ENCODE results near the gene FBLN7. TPM values are rescaled to one million over a fixed set of nuclear protein-coding genes. Genes with fewer than 3 reads are reported as not detected.

Gene FBLN7
- polyA plus RNA-seq, 3 donors from 2014 or later = not detected

- Mint-ChIP-seq H3K27ac (no peak overlapping the region), H3K27me3 (ENCODE audit: low read depth in 3 of 3) (peaks cover 0 to 9% (median 4%) of the 10 kb centered on the region in 3 donors), H3K36me3 (no peaks in the 10 kb centered on the region), H3K4me3 (no peak overlapping the region), H3K4me1 (no peaks in the 10 kb centered on the region), H3K9me3 (no peaks in the 10 kb centered on the region)
- no peak for DNase-seq
These were observed 9.4 kb downstream of the FBLN7 start for GRCh38 chr2:112147382-112148168.

GRCh38 chr2:112148477-112148876 lies 10.3 kb downstream of the FBLN7 start:
- Mint-ChIP-seq H3K27ac (no peak overlapping the region), H3K9me3 (no peaks in the 10 kb centered on the region), H3K36me3 (no peaks in the 10 kb centered on the region), H3K4me1 (no peaks in the 10 kb centered on the region), H3K27me3 (ENCODE audit: low read depth in 3 of 3) (peaks cover 0 to 10% (median 1%) of the 10 kb centered on the region in 3 donors), H3K4me3 (no peak overlapping the region)
- DNase-seq = no peak

- peaks cover 0 to 3% of the 10 kb centered on the region in 2 donors for H3K4me1 Mint-ChIP-seq
- no peak overlapping the region for H3K27ac Mint-ChIP-seq
- H3K36me3 Mint-ChIP-seq = no peaks in the 10 kb centered on the region
- H3K9me3 Mint-ChIP-seq = no peaks in the 10 kb centered on the region
- H3K4me3 Mint-ChIP-seq = no peak overlapping the region
- peaks cover 0 to 10% (median 1%) of the 10 kb centered on the region in 3 donors for H3K27me3 Mint-ChIP-seq (ENCODE audit: low read depth in 3 of 3)
- DNase-seq = no peak
These were observed 11.0 kb downstream of the FBLN7 start for GRCh38 chr2:112149194-112149593.

GRCh38 chr2:112149866-112150435 lies 11.8 kb downstream of the FBLN7 start:
- Mint-ChIP-seq H3K4me3 (no peak overlapping the region), H3K9me3 (no peaks in the 10 kb centered on the region), H3K4me1 (peaks cover 3 to 10% of the 10 kb centered on the region in 2 donors), H3K27me3 (ENCODE audit: low read depth in 3 of 3) (peaks cover 0 to 10% (median 1%) of the 10 kb centered on the region in 3 donors), H3K27ac (peak overlapping the region in 1 of 6 donors; percentile 6), H3K36me3 (no peaks in the 10 kb centered on the region)
- DNase-seq = no peak

GRCh38 chr2:112150447-112150846 lies 12.3 kb downstream of the FBLN7 start:
- peaks cover 0 to 10% (median 1%) of the 10 kb centered on the region in 3 donors for H3K27me3 Mint-ChIP-seq (ENCODE audit: low read depth in 3 of 3)
- H3K4me3 Mint-ChIP-seq = no peak overlapping the region
- H3K36me3 Mint-ChIP-seq = no peaks in the 10 kb centered on the region
- DNase-seq = no peak
- H3K27ac Mint-ChIP-seq = no peak overlapping the region
- peaks cover 8 to 15% of the 10 kb centered on the region in 2 donors for H3K4me1 Mint-ChIP-seq
- H3K9me3 Mint-ChIP-seq = no peaks in the 10 kb centered on the region

GRCh38 chr2:112150851-112151250 lies 12.7 kb downstream of the FBLN7 start:
- Mint-ChIP-seq H3K27ac (peak overlapping the region in 1 of 6 donors; percentile 16), H3K4me1 (peaks cover 12 to 19% of the 10 kb centered on the region in 2 donors), H3K4me3 (no peak overlapping the region), H3K27me3 (ENCODE audit: low read depth in 3 of 3) (peaks cover 0 to 10% (median 1%) of the 10 kb centered on the region in 3 donors), H3K36me3 (no peaks in the 10 kb centered on the region), H3K9me3 (no peaks in the 10 kb centered on the region)
- DNase-seq = no peak

- no peaks in the 10 kb centered on the region for H3K9me3 Mint-ChIP-seq
- no peak overlapping the region for H3K4me3 Mint-ChIP-seq
- peaks cover 16 to 24% of the 10 kb centered on the region in 2 donors for H3K4me1 Mint-ChIP-seq
- DNase-seq = no peak
- H3K27me3 Mint-ChIP-seq (ENCODE audit: low read depth in 3 of 3) = peaks cover 0 to 10% (median 1%) of the 10 kb centered on the region in 3 donors
- H3K27ac Mint-ChIP-seq = no peak overlapping the region
- no peaks in the 10 kb centered on the region for H3K36me3 Mint-ChIP-seq
These were observed 13.1 kb downstream of the FBLN7 start for GRCh38 chr2:112151271-112151670.

GRCh38 chr2:112151701-112152440 lies 13.7 kb downstream of the FBLN7 start:
- no peaks in the 10 kb centered on the region for H3K9me3 Mint-ChIP-seq
- no peak overlapping the region for H3K4me3 Mint-ChIP-seq
- peaks cover 0 to 8% (median 2%) of the 10 kb centered on the region in 3 donors for H3K27me3 Mint-ChIP-seq (ENCODE audit: low read depth in 3 of 3)
- H3K4me1 Mint-ChIP-seq = peaks cover 22 to 30% of the 10 kb centered on the region in 2 donors
- H3K36me3 Mint-ChIP-seq = no peaks in the 10 kb centered on the region
- no peak overlapping the region for H3K27ac Mint-ChIP-seq
- peak in 1 of 3 donors; percentile 14 for DNase-seq

GRCh38 chr2:112152476-112153178 lies 14.4 kb downstream of the FBLN7 start:
- Mint-ChIP-seq H3K36me3 (no peaks in the 10 kb centered on the region), H3K9me3 (no peaks in the 10 kb centered on the region), H3K27me3 (ENCODE audit: low read depth in 3 of 3) (peaks cover 0 to 3% (median 2%) of the 10 kb centered on the region in 3 donors), H3K4me3 (no peak overlapping the region), H3K27ac (no peak overlapping the region), H3K4me1 (peaks cover 22 to 30% of the 10 kb centered on the region in 2 donors)
- no peak for DNase-seq

GRCh38 chr2:112153179-112153490 lies 14.9 kb downstream of the FBLN7 start:
- H3K4me3 Mint-ChIP-seq = no peak overlapping the region
- DNase-seq = no peak
- no peaks in the 10 kb centered on the region for H3K36me3 Mint-ChIP-seq
- H3K4me1 Mint-ChIP-seq = peaks cover 22 to 30% of the 10 kb centered on the region in 2 donors
- peaks cover 2 to 3% (median 2%) of the 10 kb centered on the region in 3 donors for H3K27me3 Mint-ChIP-seq (ENCODE audit: low read depth in 3 of 3)
- H3K27ac Mint-ChIP-seq = no peak overlapping the region
- no peaks in the 10 kb centered on the region for H3K9me3 Mint-ChIP-seq

- no peaks in the 10 kb centered on the region for H3K36me3 Mint-ChIP-seq
- H3K4me1 Mint-ChIP-seq = peaks cover 22 to 30% of the 10 kb centered on the region in 2 donors
- H3K27me3 Mint-ChIP-seq (ENCODE audit: low read depth in 3 of 3) = peaks cover 2 to 3% (median 3%) of the 10 kb centered on the region in 3 donors
- no peak overlapping the region for H3K4me3 Mint-ChIP-seq
- DNase-seq = no peak
- H3K9me3 Mint-ChIP-seq = no peaks in the 10 kb centered on the region
- H3K27ac Mint-ChIP-seq = no peak overlapping the region
These were observed 15.3 kb downstream of the FBLN7 start for GRCh38 chr2:112153501-112153900.

GRCh38 chr2:112154246-112155117 lies 16.3 kb downstream of the FBLN7 start:
- no peak for DNase-seq
- Mint-ChIP-seq H3K27ac (peak overlapping the region in 1 of 6 donors; percentile 49), H3K4me3 (peak overlapping the region in 2 of 5 donors; percentile 7 to 80), H3K27me3 (ENCODE audit: low read depth in 3 of 3) (peaks cover 2 to 3% (median 3%) of the 10 kb centered on the region in 3 donors), H3K36me3 (no peaks in the 10 kb centered on the region), H3K9me3 (no peaks in the 10 kb centered on the region), H3K4me1 (peaks cover 22 to 30% of the 10 kb centered on the region in 2 donors)

Data from immature natural killer cell (primary cell).